ENCODE measurements around the gene ST7.
"Not testable (repeated sequence)": the region's sequence is repeated elsewhere in the genome, so short reads cannot be mapped to it uniquely, and the experiment has no call there.

Gene ST7

GRCh38 chr7:116951366-116952292 lies 1.7 kb upstream of the ST7 start:
- DNase-seq (ENCODE audit: low read depth in 3 of 3) = no peak

GRCh38 chr7:116952635-116953371 lies 498 bp upstream of the ST7 start:
- DNase-seq (ENCODE audit: low read depth in 3 of 3) = peak in 1 of 3 donors; percentile 3

- DNase-seq (ENCODE audit: low read depth in 3 of 3) = peak in 2 of 3 donors; percentile 1 to 12
Measured at GRCh38 chr7:116953906-116954838, 871 bp downstream of the ST7 start.

- DNase-seq (ENCODE audit: low read depth in 3 of 3) = no peak
Measured at GRCh38 chr7:116955340-116955739, 2.0 kb downstream of the ST7 start.

- DNase-seq (ENCODE audit: low read depth in 3 of 3) = peak in 1 of 3 donors; percentile 5
Measured at GRCh38 chr7:116955801-116956476, 2.6 kb downstream of the ST7 start.

- DNase-seq (ENCODE audit: low read depth in 3 of 3) = no peak
Measured at GRCh38 chr7:116956477-116956804, 3.1 kb downstream of the ST7 start.

GRCh38 chr7:116957874-116958273 lies 4.6 kb downstream of the ST7 start:
- DNase-seq (ENCODE audit: low read depth in 3 of 3) = no peak

GRCh38 chr7:116961966-116962673 lies 8.8 kb downstream of the ST7 start:
- not testable (repeated sequence) for DNase-seq (ENCODE audit: low read depth in 3 of 3)

GRCh38 chr7:116963234-116963633 lies 9.9 kb downstream of the ST7 start:
- no peak for DNase-seq (ENCODE audit: low read depth in 3 of 3)

GRCh38 chr7:116966601-116967000 lies 13.3 kb downstream of the ST7 start:
- DNase-seq (ENCODE audit: low read depth in 3 of 3) = no peak

- no peak for DNase-seq (ENCODE audit: low read depth in 3 of 3)
Measured at GRCh38 chr7:116967254-116967922, 14.1 kb downstream of the ST7 start.

GRCh38 chr7:116967983-116968382 lies 14.7 kb downstream of the ST7 start:
- no peak for DNase-seq (ENCODE audit: low read depth in 3 of 3)

- DNase-seq (ENCODE audit: low read depth in 3 of 3) = no peak
Measured at GRCh38 chr7:116968631-116969030, 15.3 kb downstream of the ST7 start.

- DNase-seq (ENCODE audit: low read depth in 3 of 3) = no peak
Measured at GRCh38 chr7:116969371-116969902, 16.1 kb downstream of the ST7 start.

- DNase-seq (ENCODE audit: low read depth in 3 of 3) = no peak
Measured at GRCh38 chr7:116970238-116970910, 17.1 kb downstream of the ST7 start.

GRCh38 chr7:116971153-116971552 lies 17.9 kb downstream of the ST7 start:
- not testable (repeated sequence) for DNase-seq (ENCODE audit: low read depth in 3 of 3)

- DNase-seq (ENCODE audit: low read depth in 3 of 3) = no peak
Measured at GRCh38 chr7:116971869-116972268, 18.6 kb downstream of the ST7 start.

GRCh38 chr7:116975024-116975423 lies 21.7 kb downstream of the ST7 start:
- DNase-seq (ENCODE audit: low read depth in 3 of 3) = not testable (repeated sequence)

GRCh38 chr7:116977172-116977571 lies 23.9 kb downstream of the ST7 start:
- no peak for DNase-seq (ENCODE audit: low read depth in 3 of 3)

All from stimulated activated CD4-positive, alpha-beta T cell treated with anti-CD3 and anti-CD28 coated beads, TNF-alpha, amount 100 ng/mL, for 48 hours (primary cell).